ENCODE data around the gene GABRA5.

- TF ChIP-seq CTCF (IDR thresholded peaks at IDR 0.05; ENCODE audit: low read depth, low read length) (no peak), EZH2phosphoT487 (IDR thresholded peaks at IDR 0.05; ENCODE audit: low read depth) (no peak)
These were observed 15.2 kb downstream of the GABRA5 start for GRCh38 chr15:26882112-26882511.

Measured in OCI-LY3 (cell line).